ENCODE results near the gene PTGER1.

DNA sequence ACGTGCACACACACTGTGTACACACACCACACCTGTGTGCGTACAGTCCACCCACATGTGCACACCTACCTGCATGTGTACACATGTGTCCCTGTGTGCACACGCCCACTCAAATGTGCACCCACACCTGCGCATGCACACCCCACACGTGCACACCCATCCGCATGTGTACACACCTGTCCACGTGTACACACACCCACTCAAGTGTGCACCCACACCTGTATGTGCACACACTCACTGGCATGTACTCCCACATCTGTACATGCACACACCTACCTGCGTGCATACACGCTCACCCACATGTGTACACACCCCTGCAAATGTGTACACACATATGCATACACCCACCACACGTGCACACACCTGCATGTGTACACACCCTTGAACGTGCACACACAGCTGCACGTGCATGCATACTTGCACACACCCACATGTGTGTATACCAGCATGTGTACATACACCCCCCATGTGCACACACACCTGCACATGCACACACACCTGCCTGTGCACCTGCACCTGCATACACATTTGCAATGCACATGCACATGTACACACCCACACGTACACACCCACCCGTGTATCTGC lies 31.4 kb downstream of the PTGER1 start:
- TF ChIP-seq CHD1 (IDR thresholded peaks at IDR 0.05; ENCODE audit: low read depth, low read length) (no peak), POLR2A (IDR thresholded peaks at IDR 0.05; ENCODE audit: control extremely low read depth in 1 of 2, low read depth in 2 of 2, low read length in 2 of 2) (no peak), RXRA (IDR thresholded peaks at IDR 0.05; ENCODE audit: insufficient read depth, low read depth, low read length) (no peak), CTCF (IDR thresholded peaks at IDR 0.05; ENCODE audit: control extremely low read depth in 1 of 3, insufficient read depth in 1 of 3, low read depth in 1 of 3, low read length in 3 of 3) (no peak)
